Kidney epithelial cell (primary cell): ENCODE results near the gene C4A. TPM values are rescaled to one million over a fixed set of nuclear protein-coding genes. Genes with fewer than 3 reads are reported as not detected.
"Not testable (repeated sequence)": the region's sequence is repeated elsewhere in the genome, so short reads cannot be mapped to it uniquely, and the experiment has no call there.

ENCODE experiments used
- DNase-seq: peaks from one replicate; pipeline ENCODE4 v3.0.0-alpha.2; 2010; ENCODE audit warnings: low read depth
- H3K27me3 ChIP-seq: 2 replicates; pipeline ENCODE4 v1.6.0; 2011; ENCODE audit warnings: low read length; ENCODE audit not compliant: control insufficient read depth, insufficient read depth
- H3K36me3 ChIP-seq: 2 replicates; pipeline ENCODE4 v1.5.1; 2011; ENCODE audit warnings: low read length; ENCODE audit not compliant: control insufficient read depth, insufficient read depth
- H3K4me3 ChIP-seq: 2 replicates; pipeline ENCODE4 v1.5.1; 2011; ENCODE audit warnings: low read depth, mild to moderate bottlenecking, control low read depth, low read length
- total RNA-seq: library from RNA; depleted of rRNA; stranded (reverse); fragments of >200 nt; gene quantifications from 2 replicates; pipeline ENCODE4 v1.2.3, GENCODE V29; 2015
- TF ChIP-seq, protein P1 (sequence below): IDR thresholded peaks from 2 replicates; pipeline ENCODE4 v1.5.1; 2011; ENCODE audit warnings: mild to moderate bottlenecking, moderate library complexity, low read length, control low read depth, inconsistent platforms; ENCODE audit not compliant: insufficient read depth, poor library complexity, severe bottlenecking

Gene C4A
- total RNA-seq, 1 donor from 2014 or later: 3.2 TPM

DNA sequence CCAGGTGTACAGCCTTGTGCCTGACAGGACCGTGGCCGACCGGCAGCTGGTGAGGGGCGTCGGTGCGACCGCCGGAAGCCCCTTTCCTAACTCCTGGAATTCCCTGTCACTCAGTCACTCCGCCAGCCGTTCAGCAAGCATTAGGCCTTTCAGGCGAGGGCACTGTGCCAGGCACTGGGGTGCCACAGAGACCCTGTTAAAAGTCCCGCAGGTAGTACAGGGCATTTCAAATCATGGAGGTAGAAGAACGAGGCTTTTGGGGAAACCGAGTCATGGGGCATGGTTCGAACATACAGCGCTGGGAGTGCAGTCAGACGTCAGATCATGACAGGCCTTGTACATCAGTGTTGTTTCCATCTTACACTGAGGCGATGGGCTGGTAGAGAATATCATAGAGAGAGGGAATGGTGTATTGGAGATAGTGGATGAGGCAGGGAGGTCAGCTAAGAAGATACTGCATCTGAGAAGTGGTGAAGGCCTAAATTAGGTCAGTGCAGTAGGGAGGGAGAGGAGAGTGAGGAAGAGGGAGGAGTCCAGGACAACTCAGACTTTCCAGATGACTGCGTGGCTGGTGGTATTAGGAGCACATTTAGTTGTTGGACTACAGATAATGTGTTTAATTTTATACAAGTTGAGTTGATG lies 9.0 kb upstream of the C4A start:
- TF ChIP-seq, protein P1, sequence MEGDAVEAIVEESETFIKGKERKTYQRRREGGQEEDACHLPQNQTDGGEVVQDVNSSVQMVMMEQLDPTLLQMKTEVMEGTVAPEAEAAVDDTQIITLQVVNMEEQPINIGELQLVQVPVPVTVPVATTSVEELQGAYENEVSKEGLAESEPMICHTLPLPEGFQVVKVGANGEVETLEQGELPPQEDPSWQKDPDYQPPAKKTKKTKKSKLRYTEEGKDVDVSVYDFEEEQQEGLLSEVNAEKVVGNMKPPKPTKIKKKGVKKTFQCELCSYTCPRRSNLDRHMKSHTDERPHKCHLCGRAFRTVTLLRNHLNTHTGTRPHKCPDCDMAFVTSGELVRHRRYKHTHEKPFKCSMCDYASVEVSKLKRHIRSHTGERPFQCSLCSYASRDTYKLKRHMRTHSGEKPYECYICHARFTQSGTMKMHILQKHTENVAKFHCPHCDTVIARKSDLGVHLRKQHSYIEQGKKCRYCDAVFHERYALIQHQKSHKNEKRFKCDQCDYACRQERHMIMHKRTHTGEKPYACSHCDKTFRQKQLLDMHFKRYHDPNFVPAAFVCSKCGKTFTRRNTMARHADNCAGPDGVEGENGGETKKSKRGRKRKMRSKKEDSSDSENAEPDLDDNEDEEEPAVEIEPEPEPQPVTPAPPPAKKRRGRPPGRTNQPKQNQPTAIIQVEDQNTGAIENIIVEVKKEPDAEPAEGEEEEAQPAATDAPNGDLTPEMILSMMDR: no peak
- Histone ChIP-seq H3K36me3 (peaks cover 2% of the 10 kb centered on the region), H3K4me3 (peak overlapping the region; percentile 89), H3K27me3 (no peaks in the 10 kb centered on the region)
- DNase-seq: no peak

DNA sequence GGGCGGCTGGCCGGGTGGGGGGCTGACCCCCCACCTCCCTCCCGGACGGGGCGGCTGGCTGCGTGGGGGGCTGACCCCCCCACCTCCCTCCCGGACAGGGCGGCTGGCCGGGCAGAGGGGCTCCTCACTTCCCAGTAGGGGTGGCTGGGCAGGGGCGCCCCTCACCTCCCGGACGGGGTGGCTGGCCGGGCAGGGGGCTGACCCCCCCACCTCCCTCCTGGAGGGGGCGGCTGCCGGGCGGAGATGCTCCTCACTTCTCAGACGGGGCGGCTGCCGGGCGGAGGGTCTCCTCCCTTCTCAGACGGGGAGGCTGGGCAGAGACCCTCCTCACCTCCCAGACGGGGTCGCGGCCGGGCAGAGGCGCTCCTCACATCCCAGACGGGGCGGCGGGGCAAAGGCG lies 5.8 kb upstream of the C4A start:
- H3K27me3 ChIP-seq, H3K36me3 ChIP-seq, DNase-seq, H3K4me3 ChIP-seq: not testable (repeated sequence)

DNA sequence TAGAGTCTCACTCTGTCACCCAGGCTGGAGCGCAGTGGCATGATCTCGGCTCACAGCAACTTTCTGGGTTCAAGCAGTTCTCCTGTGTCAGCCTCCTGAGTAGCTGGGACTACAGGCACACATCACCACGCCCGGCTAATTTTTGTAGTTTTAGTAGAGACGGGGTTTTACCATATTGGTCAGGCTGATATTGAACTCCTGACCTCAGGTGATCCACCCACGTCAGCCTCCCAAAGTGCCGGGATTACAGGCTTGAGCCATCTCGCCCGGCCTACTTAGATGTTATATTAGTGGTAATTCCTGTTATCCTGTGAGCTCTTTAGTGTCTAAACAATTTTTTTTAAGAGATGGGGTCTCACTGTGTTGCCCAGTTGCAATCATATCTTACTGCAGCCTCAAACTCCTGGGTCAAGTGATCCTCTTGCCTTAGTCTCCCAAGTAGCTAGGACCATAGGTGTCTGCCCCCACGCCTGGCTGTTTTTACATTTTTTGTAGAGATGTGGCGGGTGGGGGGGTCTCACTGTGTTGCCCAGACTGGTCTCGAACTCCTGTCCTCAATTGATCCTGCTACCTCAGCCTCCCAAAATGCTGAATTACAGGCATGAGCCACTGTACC lies 3.9 kb upstream of the C4A start:
- Histone ChIP-seq H3K27me3 (no peaks in the 10 kb centered on the region), H3K4me3 (no peak overlapping the region), H3K36me3 (no peaks in the 10 kb centered on the region)
- TF ChIP-seq, protein P1: no peak
- no peak for DNase-seq

DNA sequence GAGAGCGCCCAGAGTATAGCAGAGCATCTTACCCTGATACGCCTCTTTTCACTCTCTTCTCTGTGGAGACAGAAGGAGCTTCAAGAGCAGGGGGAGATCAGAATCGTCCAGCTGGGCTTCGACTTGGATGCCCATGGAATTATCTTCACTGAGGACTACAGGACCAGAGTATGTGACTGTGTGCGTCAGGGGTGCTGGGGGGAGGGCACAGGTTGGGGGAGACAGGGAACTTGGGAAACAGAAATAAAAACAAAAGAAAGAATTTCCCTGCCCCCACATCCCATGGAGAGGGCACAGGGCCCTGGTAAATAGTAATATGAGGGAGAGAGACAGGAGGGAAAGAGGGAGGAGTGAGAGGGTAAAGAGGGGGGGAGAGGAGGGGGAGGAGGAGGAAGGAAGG lies 3.0 kb upstream of the C4A start:
- H3K27me3 ChIP-seq: no peaks in the 10 kb centered on the region
- H3K4me3 ChIP-seq: no peak overlapping the region
- TF ChIP-seq, protein P1: no peak

DNA sequence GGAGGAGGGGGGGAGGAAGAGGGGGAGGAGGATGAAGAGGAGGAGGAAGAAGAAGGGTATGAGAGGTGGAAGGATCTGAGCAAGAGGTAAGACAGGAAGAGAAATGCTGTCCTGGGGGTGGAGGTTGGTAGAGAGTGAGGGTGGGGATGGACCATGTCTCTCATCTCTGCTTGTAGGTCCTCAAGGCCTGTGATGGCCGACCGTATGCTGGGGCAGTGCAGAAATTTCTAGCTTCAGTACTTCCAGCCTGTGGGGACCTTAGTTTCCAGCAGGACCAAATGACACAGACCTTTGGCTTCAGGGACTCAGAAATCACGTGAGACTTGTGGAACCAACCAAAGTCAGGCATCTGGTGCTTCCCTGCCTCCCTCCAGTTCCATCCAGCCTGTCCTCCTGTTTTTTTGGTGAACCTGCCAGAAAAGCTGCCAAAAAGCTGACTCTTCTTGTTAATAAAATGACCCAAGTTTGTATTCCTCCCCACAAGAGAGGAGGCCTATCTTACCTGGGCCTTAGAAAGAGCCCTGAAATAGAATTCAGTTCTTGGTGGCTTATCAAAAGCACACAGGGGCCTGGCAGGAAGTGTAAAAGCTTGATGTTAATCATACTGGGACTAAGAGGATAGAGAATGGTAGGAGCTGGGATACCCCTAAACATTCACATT lies 2.5 kb upstream of the C4A start:
- no peaks in the 10 kb centered on the region for H3K27me3 ChIP-seq
- no peaks in the 10 kb centered on the region for H3K36me3 ChIP-seq
- TF ChIP-seq, protein P1: no peak
- no peak for DNase-seq
- H3K4me3 ChIP-seq: no peak overlapping the region

More for the DNA sequence above, 3.0 kb upstream of the C4A start:
- H3K36me3 ChIP-seq: no peaks in the 10 kb centered on the region
- no peak for DNase-seq

DNA sequence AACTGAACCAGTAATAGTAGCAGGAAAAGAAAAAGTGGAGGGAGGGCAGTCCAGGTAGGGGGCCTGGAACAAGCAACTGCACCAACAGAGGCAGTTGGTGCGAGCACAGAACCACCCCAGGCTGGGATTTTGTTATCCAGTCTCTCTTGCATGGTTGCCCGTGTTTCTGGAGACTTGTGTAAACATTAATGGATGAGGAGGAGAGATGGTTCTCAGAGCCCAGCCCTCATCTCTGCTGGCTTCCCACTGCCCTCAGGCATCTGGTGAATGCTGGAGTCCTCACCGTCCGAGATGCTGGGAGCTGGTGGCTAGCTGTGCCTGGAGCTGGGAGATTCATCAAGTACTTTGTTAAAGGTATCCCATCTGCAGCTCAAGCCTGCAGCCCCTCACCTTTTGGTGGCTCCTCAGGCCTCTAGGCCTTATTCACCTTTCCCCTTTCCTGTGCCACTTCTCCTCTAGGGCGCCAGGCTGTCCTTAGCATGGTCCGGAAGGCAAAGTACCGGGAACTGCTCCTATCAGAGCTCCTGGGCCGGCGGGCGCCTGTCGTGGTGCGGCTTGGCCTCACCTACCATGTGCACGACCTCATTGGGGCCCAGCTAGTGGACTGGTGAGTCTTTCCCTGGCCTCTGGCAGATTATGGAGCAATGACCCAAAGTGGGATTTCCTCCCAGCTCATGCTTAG lies 1.5 kb upstream of the C4A start:
- not testable (repeated sequence) for H3K4me3 ChIP-seq, H3K36me3 ChIP-seq, DNase-seq, H3K27me3 ChIP-seq

DNA sequence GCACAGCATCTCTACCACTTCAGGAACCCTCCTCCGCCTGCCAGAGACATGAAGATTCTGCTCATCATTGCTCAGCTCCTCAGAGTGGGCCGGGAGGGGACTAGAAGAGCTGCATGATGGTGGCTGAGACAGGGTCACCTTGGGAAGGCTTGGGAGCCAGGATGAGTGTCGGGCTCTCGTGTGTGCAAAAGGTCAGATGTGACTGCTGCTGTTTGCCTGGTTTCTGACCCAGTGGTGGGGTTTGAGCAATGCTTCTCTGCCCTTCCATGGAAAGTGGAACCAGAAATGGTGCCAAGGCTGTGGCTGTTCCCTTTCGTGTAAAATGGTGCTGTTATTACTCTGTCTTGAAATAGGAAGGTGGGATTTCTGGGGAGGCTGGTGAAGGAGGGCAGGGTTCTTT lies 859 bp upstream of the C4A start:
- not testable (repeated sequence) for H3K36me3 ChIP-seq, H3K4me3 ChIP-seq, DNase-seq, H3K27me3 ChIP-seq

DNA sequence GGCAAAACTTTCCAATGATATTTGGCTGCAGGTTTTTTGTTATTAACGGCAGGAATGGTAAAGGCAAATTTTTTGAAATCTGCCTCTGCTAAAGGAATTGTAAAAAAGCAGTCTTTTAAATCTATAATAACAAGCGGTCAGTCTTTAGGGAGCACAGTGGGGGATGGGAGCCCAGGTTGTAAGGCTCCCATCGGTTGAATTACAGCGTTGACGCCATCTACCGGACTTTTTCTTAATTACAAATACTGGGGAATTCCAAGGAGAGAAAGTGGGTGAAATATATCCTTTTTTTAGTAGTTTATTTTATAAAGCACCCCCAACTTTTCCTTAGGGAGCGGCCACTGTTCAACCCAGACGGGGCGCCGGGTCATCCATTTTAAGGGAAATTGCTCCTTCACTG lies 7.5 kb downstream of the C4A start:
- H3K36me3 ChIP-seq, H3K4me3 ChIP-seq, H3K27me3 ChIP-seq, DNase-seq: not testable (repeated sequence)

DNA sequence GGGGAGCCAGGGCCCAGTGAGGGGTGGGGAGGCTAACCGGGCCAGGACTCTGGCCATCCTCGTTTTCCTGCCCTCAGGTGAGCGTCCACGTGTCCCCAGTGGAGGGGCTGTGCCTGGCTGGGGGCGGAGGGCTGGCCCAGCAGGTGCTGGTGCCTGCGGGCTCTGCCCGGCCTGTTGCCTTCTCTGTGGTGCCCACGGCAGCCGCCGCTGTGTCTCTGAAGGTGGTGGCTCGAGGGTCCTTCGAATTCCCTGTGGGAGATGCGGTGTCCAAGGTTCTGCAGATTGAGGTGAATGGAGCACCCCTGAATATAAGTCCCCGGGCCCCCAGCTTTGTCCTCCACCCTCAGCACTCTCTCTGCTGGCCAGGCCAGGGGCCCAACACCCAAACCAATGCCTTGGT lies 12.6 kb downstream of the C4A start:
- not testable (repeated sequence) for H3K27me3 ChIP-seq, DNase-seq, H3K36me3 ChIP-seq, H3K4me3 ChIP-seq

DNA sequence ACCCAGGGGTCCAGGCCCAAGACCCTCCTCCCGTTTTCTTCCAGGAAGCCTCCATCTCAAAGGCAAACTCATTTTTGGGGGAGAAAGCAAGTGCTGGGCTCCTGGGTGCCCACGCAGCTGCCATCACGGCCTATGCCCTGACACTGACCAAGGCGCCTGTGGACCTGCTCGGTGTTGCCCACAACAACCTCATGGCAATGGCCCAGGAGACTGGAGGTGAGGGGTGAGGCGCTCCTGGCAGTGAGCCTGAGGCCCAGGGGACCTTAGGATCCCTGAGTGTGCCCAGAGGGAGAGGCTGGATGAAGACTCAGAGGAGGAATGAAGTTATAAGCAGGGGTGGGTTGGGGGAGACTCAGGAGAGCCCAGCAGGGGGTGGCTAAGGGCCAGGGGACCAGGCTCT lies 14.5 kb downstream of the C4A start:
- not testable (repeated sequence) for DNase-seq

More for the DNA sequence above, 14.5 kb downstream of the C4A start:
- not testable (repeated sequence) for H3K4me3 ChIP-seq, H3K27me3 ChIP-seq, H3K36me3 ChIP-seq
